HL-60 (cell line): ENCODE results near the gene NOS1AP.

Experiments
- GABPA ChIP-seq: IDR thresholded peaks from 2 replicates; pipeline ENCODE4 v1.6.1; 2012; ENCODE audit warnings: low read depth
- POLR2AphosphoS5 ChIP-seq: IDR thresholded peaks from 2 replicates; pipeline ENCODE4 v1.6.1; 2012; ENCODE audit warnings: low read depth
- TF ChIP-seq, protein P1 (sequence below): IDR thresholded peaks from one replicate; pipeline ENCODE4 v1.5.1; 2011; ENCODE audit warnings: low read length, control low read depth, inconsistent platforms; ENCODE audit not compliant: insufficient read depth
- TF ChIP-seq, protein P2 (sequence below): IDR thresholded peaks from 2 replicates; pipeline ENCODE4 v1.6.1; 2012; ENCODE audit warnings: low read depth; ENCODE audit not compliant: insufficient replicate concordance

- TF ChIP-seq, protein P1, sequence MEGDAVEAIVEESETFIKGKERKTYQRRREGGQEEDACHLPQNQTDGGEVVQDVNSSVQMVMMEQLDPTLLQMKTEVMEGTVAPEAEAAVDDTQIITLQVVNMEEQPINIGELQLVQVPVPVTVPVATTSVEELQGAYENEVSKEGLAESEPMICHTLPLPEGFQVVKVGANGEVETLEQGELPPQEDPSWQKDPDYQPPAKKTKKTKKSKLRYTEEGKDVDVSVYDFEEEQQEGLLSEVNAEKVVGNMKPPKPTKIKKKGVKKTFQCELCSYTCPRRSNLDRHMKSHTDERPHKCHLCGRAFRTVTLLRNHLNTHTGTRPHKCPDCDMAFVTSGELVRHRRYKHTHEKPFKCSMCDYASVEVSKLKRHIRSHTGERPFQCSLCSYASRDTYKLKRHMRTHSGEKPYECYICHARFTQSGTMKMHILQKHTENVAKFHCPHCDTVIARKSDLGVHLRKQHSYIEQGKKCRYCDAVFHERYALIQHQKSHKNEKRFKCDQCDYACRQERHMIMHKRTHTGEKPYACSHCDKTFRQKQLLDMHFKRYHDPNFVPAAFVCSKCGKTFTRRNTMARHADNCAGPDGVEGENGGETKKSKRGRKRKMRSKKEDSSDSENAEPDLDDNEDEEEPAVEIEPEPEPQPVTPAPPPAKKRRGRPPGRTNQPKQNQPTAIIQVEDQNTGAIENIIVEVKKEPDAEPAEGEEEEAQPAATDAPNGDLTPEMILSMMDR, result no peak
- TF ChIP-seq POLR2AphosphoS5 (no peak), GABPA (no peak)
- TF ChIP-seq, protein P2, sequence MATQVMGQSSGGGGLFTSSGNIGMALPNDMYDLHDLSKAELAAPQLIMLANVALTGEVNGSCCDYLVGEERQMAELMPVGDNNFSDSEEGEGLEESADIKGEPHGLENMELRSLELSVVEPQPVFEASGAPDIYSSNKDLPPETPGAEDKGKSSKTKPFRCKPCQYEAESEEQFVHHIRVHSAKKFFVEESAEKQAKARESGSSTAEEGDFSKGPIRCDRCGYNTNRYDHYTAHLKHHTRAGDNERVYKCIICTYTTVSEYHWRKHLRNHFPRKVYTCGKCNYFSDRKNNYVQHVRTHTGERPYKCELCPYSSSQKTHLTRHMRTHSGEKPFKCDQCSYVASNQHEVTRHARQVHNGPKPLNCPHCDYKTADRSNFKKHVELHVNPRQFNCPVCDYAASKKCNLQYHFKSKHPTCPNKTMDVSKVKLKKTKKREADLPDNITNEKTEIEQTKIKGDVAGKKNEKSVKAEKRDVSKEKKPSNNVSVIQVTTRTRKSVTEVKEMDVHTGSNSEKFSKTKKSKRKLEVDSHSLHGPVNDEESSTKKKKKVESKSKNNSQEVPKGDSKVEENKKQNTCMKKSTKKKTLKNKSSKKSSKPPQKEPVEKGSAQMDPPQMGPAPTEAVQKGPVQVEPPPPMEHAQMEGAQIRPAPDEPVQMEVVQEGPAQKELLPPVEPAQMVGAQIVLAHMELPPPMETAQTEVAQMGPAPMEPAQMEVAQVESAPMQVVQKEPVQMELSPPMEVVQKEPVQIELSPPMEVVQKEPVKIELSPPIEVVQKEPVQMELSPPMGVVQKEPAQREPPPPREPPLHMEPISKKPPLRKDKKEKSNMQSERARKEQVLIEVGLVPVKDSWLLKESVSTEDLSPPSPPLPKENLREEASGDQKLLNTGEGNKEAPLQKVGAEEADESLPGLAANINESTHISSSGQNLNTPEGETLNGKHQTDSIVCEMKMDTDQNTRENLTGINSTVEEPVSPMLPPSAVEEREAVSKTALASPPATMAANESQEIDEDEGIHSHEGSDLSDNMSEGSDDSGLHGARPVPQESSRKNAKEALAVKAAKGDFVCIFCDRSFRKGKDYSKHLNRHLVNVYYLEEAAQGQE, result no peak
These were observed 150.6 kb downstream of the NOS1AP start for GRCh38 chr1:162220009-162220539.
